DND-41 (cell line): ENCODE results near the gene DDX17.

Experiments used
- EZH2 ChIP-seq: IDR thresholded peaks from 3 replicates; pipeline ENCODE4 v1.6.1; 2012; ENCODE audit warnings: borderline replicate concordance, low read depth, mild to moderate bottlenecking, moderate library complexity, low read length, inconsistent platforms; ENCODE audit not compliant: severe bottlenecking
- TF ChIP-seq, protein P1 (sequence below): IDR thresholded peaks from 2 replicates; pipeline ENCODE4 v1.5.1; 2012; ENCODE audit warnings: borderline replicate concordance, low read length, moderate library complexity, mild to moderate bottlenecking; ENCODE audit not compliant: poor library complexity, severe bottlenecking; ENCODE audit errors: extremely low read depth

DNA sequence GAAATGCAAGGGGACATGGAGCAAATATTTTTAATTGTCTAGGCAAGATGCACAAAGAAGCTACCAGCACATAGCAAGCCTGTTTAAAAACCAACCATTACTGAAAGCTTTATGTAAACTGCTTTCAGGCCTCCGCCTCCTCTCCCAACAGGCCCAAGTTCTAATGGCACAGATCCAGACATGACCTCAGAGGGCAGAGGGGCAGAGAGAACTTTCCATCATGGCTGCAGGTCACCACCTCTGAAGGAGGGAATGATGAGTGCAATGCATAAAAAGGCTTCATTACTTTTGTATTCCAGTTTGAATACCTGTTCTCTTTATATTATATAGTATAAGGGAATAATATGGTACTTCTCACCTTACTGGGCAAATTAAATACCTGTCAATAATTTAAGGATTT is 15.2 kb downstream of the DDX17 start:
- TF ChIP-seq, protein P1, sequence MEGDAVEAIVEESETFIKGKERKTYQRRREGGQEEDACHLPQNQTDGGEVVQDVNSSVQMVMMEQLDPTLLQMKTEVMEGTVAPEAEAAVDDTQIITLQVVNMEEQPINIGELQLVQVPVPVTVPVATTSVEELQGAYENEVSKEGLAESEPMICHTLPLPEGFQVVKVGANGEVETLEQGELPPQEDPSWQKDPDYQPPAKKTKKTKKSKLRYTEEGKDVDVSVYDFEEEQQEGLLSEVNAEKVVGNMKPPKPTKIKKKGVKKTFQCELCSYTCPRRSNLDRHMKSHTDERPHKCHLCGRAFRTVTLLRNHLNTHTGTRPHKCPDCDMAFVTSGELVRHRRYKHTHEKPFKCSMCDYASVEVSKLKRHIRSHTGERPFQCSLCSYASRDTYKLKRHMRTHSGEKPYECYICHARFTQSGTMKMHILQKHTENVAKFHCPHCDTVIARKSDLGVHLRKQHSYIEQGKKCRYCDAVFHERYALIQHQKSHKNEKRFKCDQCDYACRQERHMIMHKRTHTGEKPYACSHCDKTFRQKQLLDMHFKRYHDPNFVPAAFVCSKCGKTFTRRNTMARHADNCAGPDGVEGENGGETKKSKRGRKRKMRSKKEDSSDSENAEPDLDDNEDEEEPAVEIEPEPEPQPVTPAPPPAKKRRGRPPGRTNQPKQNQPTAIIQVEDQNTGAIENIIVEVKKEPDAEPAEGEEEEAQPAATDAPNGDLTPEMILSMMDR, result no peak
- TF ChIP-seq EZH2, result no peak
